DOHH2 (cell line): ENCODE measurements around the gene HIVEP3.

Source experiments
- H3F3A ChIP-seq: fragments of 200-600 bp; sonication (generic), shearing (Covaris generic); 2 replicates; pipeline ENCODE4 v1.6.0; 2016; ENCODE audit warnings: antibody characterized with exemption, mild to moderate bottlenecking; ENCODE audit not compliant: control insufficient read depth, insufficient read depth
- H3K27ac ChIP-seq: fragments of 200-600 bp; sonication (generic); 2 replicates; pipeline ENCODE4 v1.5.1; 2014; ENCODE audit warnings: low read depth, mild to moderate bottlenecking, low read length, moderate library complexity
- H3K27me3 ChIP-seq: fragments of 200-600 bp; sonication (generic); 2 replicates; pipeline ENCODE4 v1.6.1; 2014; ENCODE audit warnings: mild to moderate bottlenecking, low read length, mixed read lengths; ENCODE audit not compliant: control insufficient read depth
- H3K36me3 ChIP-seq: fragments of 200-600 bp; sonication (generic); 2 replicates; pipeline ENCODE4 v1.6.1; 2014; ENCODE audit warnings: mild to moderate bottlenecking, low read length, moderate library complexity, mixed read lengths; ENCODE audit not compliant: control insufficient read depth
- H3K4me1 ChIP-seq: fragments of 200-600 bp; sonication (generic); 2 replicates; pipeline ENCODE4 v1.6.1; 2014; ENCODE audit warnings: mild to moderate bottlenecking, low read length, mixed read lengths; ENCODE audit not compliant: control insufficient read depth
- H3K4me2 ChIP-seq: fragments of 200-600 bp; sonication (generic); 2 replicates; pipeline ENCODE4 v1.6.0; 2014; ENCODE audit warnings: mild to moderate bottlenecking, low read length, moderate library complexity
- H3K4me3 ChIP-seq: fragments of 200-600 bp; sonication (generic); 2 replicates; pipeline ENCODE4 v1.5.1; 2014; ENCODE audit warnings: mild to moderate bottlenecking, low read length, mixed read lengths
- H3K79me2 ChIP-seq: fragments of 200-600 bp; sonication (generic); 2 replicates; pipeline ENCODE4 v1.6.1; 2014; ENCODE audit warnings: mild to moderate bottlenecking, low read length, mixed read lengths; ENCODE audit not compliant: control insufficient read depth
- H3K9me2 ChIP-seq: fragments of 200-600 bp; sonication (generic); replicated peaks from 2 replicates; pipeline ENCODE4 v1.6.1; 2014; ENCODE audit warnings: mild to moderate bottlenecking, low read length, mixed read lengths; ENCODE audit not compliant: control insufficient read depth
- H3K9me3 ChIP-seq: fragments of 200-600 bp; sonication (generic); 2 replicates; pipeline ENCODE4 v1.6.1; 2014; ENCODE audit warnings: antibody characterized with exemption, low read length, mixed read lengths; ENCODE audit not compliant: control insufficient read depth, insufficient read depth
- H4K20me1 ChIP-seq: fragments of 200-600 bp; sonication (generic); 2 replicates; pipeline ENCODE4 v1.6.0; 2014; ENCODE audit warnings: low read depth, mild to moderate bottlenecking, antibody characterized with exemption, low read length, moderate library complexity; ENCODE audit not compliant: control insufficient read depth, insufficient read depth
- CTCF ChIP-seq: fragments of 200-600 bp; sonication (generic); IDR thresholded peaks from one replicate; pipeline ENCODE4 v1.5.1; 2014; ENCODE audit warnings: antibody characterized with exemption, mild to moderate bottlenecking, low read depth, low read length; ENCODE audit not compliant: poor library complexity, severe bottlenecking
- EZH2phosphoT487 ChIP-seq: fragments of 200-600 bp; sonication (generic); IDR thresholded peaks from 2 replicates; pipeline ENCODE4 v1.6.1; 2017; ENCODE audit warnings: borderline replicate concordance, mild to moderate bottlenecking, antibody characterized with exemption, low read length, moderate library complexity, mixed read lengths

HIVEP3 gene

GRCh38 chr1:41764656-41765055 lies 154.1 kb downstream of the HIVEP3 start:
- H3K4me2 ChIP-seq, result peak overlapping the region; percentile 35
- peaks cover 13% of the 10 kb centered on the region for H3K4me1 ChIP-seq
- H3K4me3 ChIP-seq, result 0 out of 2 replicates have a peak overlapping the region, but pooled peaks have one; percentile 11
- no peaks in the 10 kb centered on the region for H4K20me1 ChIP-seq
- H3K27ac ChIP-seq, result no peak overlapping the region
- H3K79me2 ChIP-seq, result no peaks in the 10 kb centered on the region
- TF ChIP-seq CTCF, result no peak
- H3K36me3 ChIP-seq, result no peaks in the 10 kb centered on the region
- no peaks in the 10 kb centered on the region for H3K9me2 ChIP-seq
- peaks cover 24% of the 10 kb centered on the region for H3K9me3 ChIP-seq
- no peaks in the 10 kb centered on the region for H3F3A ChIP-seq
- H3K27me3 ChIP-seq, result peaks cover 7% of the 10 kb centered on the region; the same call in 1 of the 2 replicates

GRCh38 chr1:41762777-41763176 lies 155.9 kb downstream of the HIVEP3 start:
- Histone ChIP-seq H3K36me3 (no peaks in the 10 kb centered on the region), H3F3A (no peaks in the 10 kb centered on the region), H4K20me1 (no peaks in the 10 kb centered on the region), H3K9me2 (no peaks in the 10 kb centered on the region), H3K27ac (no peak overlapping the region), H3K4me3 (no peak overlapping the region), H3K4me1 (peaks cover 13% of the 10 kb centered on the region), H3K9me3 (peaks cover 24% of the 10 kb centered on the region), H3K27me3 (0 out of 2 replicates have a peak, but pooled peaks cover 2% of the 10 kb centered on the region), H3K79me2 (no peaks in the 10 kb centered on the region), H3K4me2 (no peak overlapping the region)
- TF ChIP-seq CTCF (no peak), EZH2phosphoT487 (no peak)

GRCh38 chr1:41762251-41762650 lies 156.5 kb downstream of the HIVEP3 start:
- Histone ChIP-seq H3K27ac (no peak overlapping the region), H3K79me2 (no peaks in the 10 kb centered on the region), H3F3A (no peaks in the 10 kb centered on the region), H4K20me1 (no peaks in the 10 kb centered on the region), H3K4me1 (peaks cover 13% of the 10 kb centered on the region), H3K27me3 (0 out of 2 replicates have a peak, but pooled peaks cover 2% of the 10 kb centered on the region), H3K4me2 (no peak overlapping the region), H3K9me3 (peaks cover 24% of the 10 kb centered on the region), H3K9me2 (no peaks in the 10 kb centered on the region), H3K4me3 (no peak overlapping the region), H3K36me3 (no peaks in the 10 kb centered on the region)
- TF ChIP-seq CTCF, result no peak
- TF ChIP-seq EZH2phosphoT487, result no peak
